Keratinocyte (primary cell): ENCODE data around the gene CLCN5. TPM values are rescaled to one million over a fixed set of nuclear protein-coding genes. Genes with fewer than 3 reads are reported as not detected.

Source experiments
- DNase-seq: peaks from one replicate; pipeline ENCODE4 v3.0.0-alpha.2; 2011; ENCODE audit warnings: low read depth, missing footprints, low spot score
- FAIRE-seq: peaks from 2 replicates; lab custom pipeline; 2011; peaks lifted over from hg19 to GRCh38; lab: Jason Lieb, UNC
- H2AFZ ChIP-seq: 2 replicates; pipeline ENCODE4 v1.6.0; 2012; ENCODE audit warnings: low read length, control low read depth, inconsistent platforms; ENCODE audit not compliant: control insufficient read depth
- H3K27ac ChIP-seq: 2 replicates; pipeline ENCODE4 v1.5.1; 2011; ENCODE audit warnings: low read length; ENCODE audit not compliant: control insufficient read depth, insufficient read depth
- H3K27me3 ChIP-seq: 3 replicates; pipeline ENCODE4 v1.6.0; 2011; ENCODE audit warnings: low read length; ENCODE audit not compliant: control insufficient read depth, insufficient read depth; ENCODE audit errors: extremely low read depth
- H3K36me3 ChIP-seq, 2 experiments: 2 replicates in 1 of 2; 3 replicates in 1 of 2; pipeline ENCODE4 v1.5.1; 2011; ENCODE audit warnings: low read length in 2 of 2, mild to moderate bottlenecking in 1 of 2; ENCODE audit not compliant: control insufficient read depth in 2 of 2, insufficient read depth in 2 of 2; ENCODE audit errors: extremely low read depth in 1 of 2
- H3K4me1 ChIP-seq: 3 replicates; pipeline ENCODE4 v1.5.1; 2011; ENCODE audit warnings: low read length; ENCODE audit not compliant: control insufficient read depth, insufficient read depth; ENCODE audit errors: extremely low read depth
- H3K4me2 ChIP-seq: 3 replicates; pipeline ENCODE4 v1.6.0; 2011; ENCODE audit warnings: low read depth, low read length; ENCODE audit not compliant: control insufficient read depth, insufficient read depth; ENCODE audit errors: extremely low read depth
- H3K4me3 ChIP-seq, 3 experiments: fragments of 200-600 bp in 1 of 3; sonication (generic) in 1 of 3; 2 replicates in 2 of 3; 3 replicates in 1 of 3; pipeline ENCODE4 v1.5.1; 2011 to 2016; ENCODE audit warnings: low read length in 3 of 3, mild to moderate bottlenecking in 3 of 3, control low read depth in 2 of 3, inconsistent platforms in 1 of 3, low read depth in 1 of 3, mixed read lengths in 1 of 3, mixed run types in 1 of 3, moderate library complexity in 1 of 3; ENCODE audit not compliant: control insufficient read depth in 2 of 3, insufficient read depth in 2 of 3; ENCODE audit errors: extremely low read depth in 1 of 3
- H3K79me2 ChIP-seq: 2 replicates; pipeline ENCODE4 v1.6.0; 2012; ENCODE audit warnings: low read length; ENCODE audit not compliant: control insufficient read depth, insufficient read depth
- H3K9ac ChIP-seq: 3 replicates; pipeline ENCODE4 v1.6.0; 2011; ENCODE audit warnings: low read length; ENCODE audit not compliant: control insufficient read depth, insufficient read depth; ENCODE audit errors: extremely low read depth
- H3K9me1 ChIP-seq: 3 replicates; pipeline ENCODE4 v1.6.0; 2011; ENCODE audit warnings: low read length; ENCODE audit not compliant: control insufficient read depth, insufficient read depth; ENCODE audit errors: extremely low read depth
- H3K9me3 ChIP-seq: 2 replicates; pipeline ENCODE4 v1.5.1; 2012; ENCODE audit warnings: low read depth, low read length; ENCODE audit not compliant: control insufficient read depth
- H4K20me1 ChIP-seq: 3 replicates; pipeline ENCODE4 v1.6.0; 2011; ENCODE audit warnings: low read length; ENCODE audit not compliant: control insufficient read depth, insufficient read depth; ENCODE audit errors: extremely low read depth
- EZH2 ChIP-seq: IDR thresholded peaks from one replicate; pipeline ENCODE4 v1.6.1; 2012; ENCODE audit warnings: inconsistent platforms, mild to moderate bottlenecking, low read length, moderate library complexity
- dilution Hi-C: fragments of 300-500 bp; cut with MboI; formaldehyde crosslinking; loops from one replicate; pipeline ENCODE4 v1.7.0; 2020; ENCODE audit warnings: low sequenced_read_pairs; ENCODE audit not compliant: extremely low pct_ligation_motif_present
- polyA plus RNA-seq, 5 experiments: library from polyadenylated mRNA; depleted of rRNA in 3 of 5; stranded (reverse) in 3 of 5; stranded (forward) in 1 of 5; unstranded in 1 of 5; fragments of >200 nt; gene quantifications; 1 replicate in 1 of 5; 2 replicates in 3 of 5; 3 replicates in 1 of 5; pipeline versions ENCODE4 v1.2.1 to v1.2.3, GENCODE V29; 2011 to 2012; ENCODE audit warnings: missing spikeins in 2 of 5, low read depth in 1 of 5, low replicate concordance in 1 of 5
- TF ChIP-seq, protein P1 (sequence below), 3 experiments: IDR thresholded peaks in 1 of 3; conservative IDR thresholded peaks in 1 of 3; optimal IDR thresholded peaks in 1 of 3; 2 replicates in 2 of 3; 3 replicates in 1 of 3; pipeline versions ENCODE3 to v1.5.1; 2011; ENCODE audit warnings: low read length in 3 of 3, mild to moderate bottlenecking in 3 of 3, moderate library complexity in 2 of 3, control low read depth in 1 of 3, inconsistent platforms in 1 of 3; ENCODE audit not compliant: insufficient read depth in 2 of 3; ENCODE audit errors: extremely low read depth in 1 of 3

Gene CLCN5
- polyA plus RNA-seq, 1 donor (not counting 4 experiments of a cell fraction or from before 2014, with no cell fraction given), result 3.9 TPM

DNA sequence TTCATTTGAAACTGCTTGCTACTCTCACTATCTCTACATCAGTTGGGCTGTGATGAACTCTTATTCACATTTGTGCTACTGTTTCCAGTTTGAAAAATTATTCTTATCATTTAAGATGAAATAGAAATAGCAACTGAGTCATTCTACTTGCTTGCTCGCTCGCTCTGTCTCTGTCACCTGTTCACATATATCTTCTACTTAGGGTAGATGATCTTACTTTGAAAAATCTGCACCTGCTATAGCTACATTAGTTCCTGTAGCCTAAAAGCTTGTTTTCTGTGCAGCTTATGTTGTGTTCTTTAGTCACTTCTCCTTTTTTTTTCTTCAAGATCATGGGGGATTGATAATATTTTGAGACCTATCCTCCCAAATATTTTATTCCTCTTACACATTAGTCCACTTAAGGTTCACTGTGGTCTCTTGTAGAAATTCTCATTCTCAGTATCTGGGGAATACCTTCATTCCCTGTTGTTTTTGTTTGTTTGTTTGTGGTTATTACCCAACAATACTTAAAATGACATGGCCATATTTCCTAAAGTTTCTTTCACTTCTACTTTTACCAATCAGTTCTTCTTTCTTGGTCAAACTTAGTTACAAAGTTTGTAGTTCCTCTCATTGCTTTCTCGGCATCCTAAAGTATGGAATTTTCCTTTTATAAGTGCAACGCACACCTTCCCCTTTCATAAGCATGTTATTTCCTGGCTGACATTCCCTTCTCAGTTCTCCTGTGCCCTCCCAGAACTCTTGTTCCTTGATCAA lies 36.5 kb downstream of the CLCN5 start:
- Histone ChIP-seq H4K20me1 (no peaks in the 10 kb centered on the region), H3K9me3 (no peaks in the 10 kb centered on the region), H3K27ac (no peak overlapping the region), H3K9ac (no peak overlapping the region), H2AFZ (no peak overlapping the region), H3K36me3 (no peaks in the 10 kb centered on the region), H3K9me1 (no peaks in the 10 kb centered on the region), H3K4me1 (no peaks in the 10 kb centered on the region), H3K79me2 (no peaks in the 10 kb centered on the region), H3K4me3 (no peak overlapping the region), H3K4me2 (no peak overlapping the region), H3K27me3 (no peaks in the 10 kb centered on the region)
- DNase-seq (no peak), FAIRE-seq (no peak)
- TF ChIP-seq, protein P1, sequence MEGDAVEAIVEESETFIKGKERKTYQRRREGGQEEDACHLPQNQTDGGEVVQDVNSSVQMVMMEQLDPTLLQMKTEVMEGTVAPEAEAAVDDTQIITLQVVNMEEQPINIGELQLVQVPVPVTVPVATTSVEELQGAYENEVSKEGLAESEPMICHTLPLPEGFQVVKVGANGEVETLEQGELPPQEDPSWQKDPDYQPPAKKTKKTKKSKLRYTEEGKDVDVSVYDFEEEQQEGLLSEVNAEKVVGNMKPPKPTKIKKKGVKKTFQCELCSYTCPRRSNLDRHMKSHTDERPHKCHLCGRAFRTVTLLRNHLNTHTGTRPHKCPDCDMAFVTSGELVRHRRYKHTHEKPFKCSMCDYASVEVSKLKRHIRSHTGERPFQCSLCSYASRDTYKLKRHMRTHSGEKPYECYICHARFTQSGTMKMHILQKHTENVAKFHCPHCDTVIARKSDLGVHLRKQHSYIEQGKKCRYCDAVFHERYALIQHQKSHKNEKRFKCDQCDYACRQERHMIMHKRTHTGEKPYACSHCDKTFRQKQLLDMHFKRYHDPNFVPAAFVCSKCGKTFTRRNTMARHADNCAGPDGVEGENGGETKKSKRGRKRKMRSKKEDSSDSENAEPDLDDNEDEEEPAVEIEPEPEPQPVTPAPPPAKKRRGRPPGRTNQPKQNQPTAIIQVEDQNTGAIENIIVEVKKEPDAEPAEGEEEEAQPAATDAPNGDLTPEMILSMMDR (optimal IDR thresholded peaks at IDR 0.05 in 1 of 3, IDR thresholded peaks at IDR 0.05 in 1 of 3, conservative IDR thresholded peaks at IDR 0.05 in 1 of 3; ENCODE audit: extremely low read depth in 1 of 3, insufficient read depth in 2 of 3, low read length in 3 of 3), result no peak
- no peak for TF ChIP-seq EZH2
- dilution Hi-C loops, result no loop called here

GRCh38 chrX:49959602-49960001 lies 37.2 kb downstream of the CLCN5 start:
- H3K79me2 ChIP-seq, result no peaks in the 10 kb centered on the region
- H3K4me1 ChIP-seq, result no peaks in the 10 kb centered on the region
- DNase-seq, result no peak
- no peaks in the 10 kb centered on the region for H3K9me3 ChIP-seq
- TF ChIP-seq, protein P1 (optimal IDR thresholded peaks at IDR 0.05 in 1 of 3, IDR thresholded peaks at IDR 0.05 in 1 of 3, conservative IDR thresholded peaks at IDR 0.05 in 1 of 3; ENCODE audit: extremely low read depth in 1 of 3, insufficient read depth in 2 of 3, low read length in 3 of 3), result no peak
- no peak for TF ChIP-seq EZH2
- H3K9me1 ChIP-seq, result no peaks in the 10 kb centered on the region
- no peak for FAIRE-seq
- H3K27ac ChIP-seq, result no peak overlapping the region
- H3K4me3 ChIP-seq, result no peak overlapping the region
- H3K36me3 ChIP-seq, result no peaks in the 10 kb centered on the region
- dilution Hi-C loops, result no loop called here
- no peak overlapping the region for H3K9ac ChIP-seq
- H3K27me3 ChIP-seq, result no peaks in the 10 kb centered on the region
- no peak overlapping the region for H3K4me2 ChIP-seq
- H4K20me1 ChIP-seq, result no peaks in the 10 kb centered on the region
- H2AFZ ChIP-seq, result no peak overlapping the region
